HepG2 (cell line): ENCODE data around the gene RABEPK.
"Not testable (repeated sequence)": the region's sequence is repeated elsewhere in the genome, so short reads cannot be mapped to it uniquely, and the experiment has no call there.

ENCODE experiments used
- DNMT1 ChIP-seq: sonication (generic); formaldehyde crosslinking; IDR thresholded peaks from 2 replicates; pipeline ENCODE4 v1.5.1; 2020; ENCODE audit warnings: mild to moderate bottlenecking, missing genetic modification reagents
- EZH2 ChIP-seq: conservative IDR thresholded peaks from 2 replicates; pipeline ENCODE4 v1.6.1; 2012; ENCODE audit warnings: mild to moderate bottlenecking, low read depth, low read length, moderate library complexity
- FOXK1 ChIP-seq: sonication (generic); formaldehyde crosslinking; IDR thresholded peaks from 2 replicates; pipeline ENCODE4 v1.4.0; 2020; ENCODE audit warnings: low read depth, missing genetic modification reagents, borderline replicate concordance
- GLI4 ChIP-seq: sonication (generic); formaldehyde crosslinking; IDR thresholded peaks from 2 replicates; pipeline ENCODE4 v1.5.1; 2020; ENCODE audit warnings: missing genetic modification reagents, mild to moderate bottlenecking, moderate library complexity, borderline replicate concordance
- HOXA7 ChIP-seq: sonication (generic); formaldehyde crosslinking; IDR thresholded peaks from 2 replicates; pipeline ENCODE4 v1.8.1; 2022; ENCODE audit warnings: mild to moderate bottlenecking, missing genetic modification reagents, moderate library complexity
- NFE2L2 ChIP-seq: fragments of 150-350 bp; IDR thresholded peaks from 2 replicates; pipeline ENCODE4 v1.6.1; 2014; ENCODE audit warnings: low read length
- POLR2A ChIP-seq, 2 experiments: IDR thresholded peaks; 2 replicates each; pipeline ENCODE4 v1.6.1; 2011; ENCODE audit warnings: low read depth in 2 of 2, low read length in 2 of 2, mild to moderate bottlenecking in 1 of 2, moderate library complexity in 1 of 2; ENCODE audit not compliant: insufficient read depth in 1 of 2
- RELA ChIP-seq: sonication (generic); formaldehyde crosslinking; IDR thresholded peaks from 2 replicates; pipeline ENCODE4 v1.4.0; 2020; ENCODE audit warnings: missing genetic modification reagents
- RNF2 ChIP-seq: fragments of 450-650 bp; conservative IDR thresholded peaks from 2 replicates; pipeline ENCODE4 v1.6.1; 2016; ENCODE audit warnings: low read depth
- TARDBP ChIP-seq: sonication (generic); formaldehyde crosslinking; IDR thresholded peaks from 2 replicates; pipeline ENCODE4 v1.8.0; 2022; ENCODE audit warnings: mild to moderate bottlenecking, missing genetic modification reagents
- ZNF382 ChIP-seq: sonication (generic); formaldehyde crosslinking; IDR thresholded peaks from 2 replicates; pipeline ENCODE4 v1.5.0; 2020; ENCODE audit warnings: missing genetic modification reagents, mild to moderate bottlenecking, borderline replicate concordance

GRCh38 chr9:125179776-125180175 is 20.6 kb upstream of the RABEPK start:
- not testable (repeated sequence) for TF ChIP-seq ZNF382 (CRISPR knock-in tag); RELA (CRISPR knock-in tag); DNMT1 (CRISPR knock-in tag); GLI4; POLR2A (IDR thresholded peaks at IDR 0.05; ENCODE audit: insufficient read depth in 1 of 2, low read depth in 2 of 2, low read length in 2 of 2); TARDBP (CRISPR knock-in tag); HOXA7; FOXK1 (CRISPR knock-in tag); EZH2; NFE2L2; RNF2
